ENCODE data around the gene CACNA2D1.

DNA sequence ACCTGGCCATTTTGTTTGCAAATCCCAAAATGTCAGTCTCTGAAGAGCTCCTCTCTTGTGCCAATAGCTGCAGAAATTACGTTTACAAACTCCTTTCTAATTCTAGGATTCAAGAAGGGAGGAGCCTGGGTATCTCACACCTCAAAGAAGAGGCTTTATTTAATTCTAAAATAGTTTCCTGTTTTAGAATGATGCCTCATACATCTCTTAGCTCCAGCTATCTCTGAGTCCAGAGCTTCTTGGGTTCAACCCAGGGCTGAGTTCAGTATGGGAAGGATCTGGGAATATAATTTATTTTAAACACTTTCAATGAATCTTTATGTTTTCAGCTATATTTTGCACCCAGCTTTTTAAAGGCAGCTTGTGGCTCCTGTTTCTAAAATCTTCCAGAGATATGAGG, 150.1 kb downstream of the CACNA2D1 start:
- TF ChIP-seq, protein P1, sequence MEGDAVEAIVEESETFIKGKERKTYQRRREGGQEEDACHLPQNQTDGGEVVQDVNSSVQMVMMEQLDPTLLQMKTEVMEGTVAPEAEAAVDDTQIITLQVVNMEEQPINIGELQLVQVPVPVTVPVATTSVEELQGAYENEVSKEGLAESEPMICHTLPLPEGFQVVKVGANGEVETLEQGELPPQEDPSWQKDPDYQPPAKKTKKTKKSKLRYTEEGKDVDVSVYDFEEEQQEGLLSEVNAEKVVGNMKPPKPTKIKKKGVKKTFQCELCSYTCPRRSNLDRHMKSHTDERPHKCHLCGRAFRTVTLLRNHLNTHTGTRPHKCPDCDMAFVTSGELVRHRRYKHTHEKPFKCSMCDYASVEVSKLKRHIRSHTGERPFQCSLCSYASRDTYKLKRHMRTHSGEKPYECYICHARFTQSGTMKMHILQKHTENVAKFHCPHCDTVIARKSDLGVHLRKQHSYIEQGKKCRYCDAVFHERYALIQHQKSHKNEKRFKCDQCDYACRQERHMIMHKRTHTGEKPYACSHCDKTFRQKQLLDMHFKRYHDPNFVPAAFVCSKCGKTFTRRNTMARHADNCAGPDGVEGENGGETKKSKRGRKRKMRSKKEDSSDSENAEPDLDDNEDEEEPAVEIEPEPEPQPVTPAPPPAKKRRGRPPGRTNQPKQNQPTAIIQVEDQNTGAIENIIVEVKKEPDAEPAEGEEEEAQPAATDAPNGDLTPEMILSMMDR (IDR thresholded peaks at IDR 0.05), result no peak
- no peak for TF ChIP-seq POLR2AphosphoS5 (IDR thresholded peaks at IDR 0.05; ENCODE audit: low read depth, low read length)
- TF ChIP-seq, protein P2, sequence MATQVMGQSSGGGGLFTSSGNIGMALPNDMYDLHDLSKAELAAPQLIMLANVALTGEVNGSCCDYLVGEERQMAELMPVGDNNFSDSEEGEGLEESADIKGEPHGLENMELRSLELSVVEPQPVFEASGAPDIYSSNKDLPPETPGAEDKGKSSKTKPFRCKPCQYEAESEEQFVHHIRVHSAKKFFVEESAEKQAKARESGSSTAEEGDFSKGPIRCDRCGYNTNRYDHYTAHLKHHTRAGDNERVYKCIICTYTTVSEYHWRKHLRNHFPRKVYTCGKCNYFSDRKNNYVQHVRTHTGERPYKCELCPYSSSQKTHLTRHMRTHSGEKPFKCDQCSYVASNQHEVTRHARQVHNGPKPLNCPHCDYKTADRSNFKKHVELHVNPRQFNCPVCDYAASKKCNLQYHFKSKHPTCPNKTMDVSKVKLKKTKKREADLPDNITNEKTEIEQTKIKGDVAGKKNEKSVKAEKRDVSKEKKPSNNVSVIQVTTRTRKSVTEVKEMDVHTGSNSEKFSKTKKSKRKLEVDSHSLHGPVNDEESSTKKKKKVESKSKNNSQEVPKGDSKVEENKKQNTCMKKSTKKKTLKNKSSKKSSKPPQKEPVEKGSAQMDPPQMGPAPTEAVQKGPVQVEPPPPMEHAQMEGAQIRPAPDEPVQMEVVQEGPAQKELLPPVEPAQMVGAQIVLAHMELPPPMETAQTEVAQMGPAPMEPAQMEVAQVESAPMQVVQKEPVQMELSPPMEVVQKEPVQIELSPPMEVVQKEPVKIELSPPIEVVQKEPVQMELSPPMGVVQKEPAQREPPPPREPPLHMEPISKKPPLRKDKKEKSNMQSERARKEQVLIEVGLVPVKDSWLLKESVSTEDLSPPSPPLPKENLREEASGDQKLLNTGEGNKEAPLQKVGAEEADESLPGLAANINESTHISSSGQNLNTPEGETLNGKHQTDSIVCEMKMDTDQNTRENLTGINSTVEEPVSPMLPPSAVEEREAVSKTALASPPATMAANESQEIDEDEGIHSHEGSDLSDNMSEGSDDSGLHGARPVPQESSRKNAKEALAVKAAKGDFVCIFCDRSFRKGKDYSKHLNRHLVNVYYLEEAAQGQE (IDR thresholded peaks at IDR 0.05; ENCODE audit: insufficient read depth in 1 of 2, low read depth in 2 of 2, low read length in 1 of 2), result no peak
- TF ChIP-seq TCF7L2 (IDR thresholded peaks at IDR 0.05; ENCODE audit: low read depth, low read length), result no peak
